CD4-positive, alpha-beta memory T cell (primary cell): ENCODE measurements around the gene SMCHD1. TPM values are rescaled to one million over a fixed set of nuclear protein-coding genes. Genes with fewer than 3 reads are reported as not detected.

Experiments
- CTCF ChIA-PET: fragments of 350-600 bp; sonication (Branson Sonifier 250); formaldehyde crosslinking; loops from one replicate; lab custom pipeline; 2021; ENCODE audit warnings: inconsistent platforms; ENCODE audit not compliant: partially characterized antibody; lab: Charles Lee
- POLR2A ChIA-PET: fragments of 350-600 bp; sonication (Branson Sonifier 250); formaldehyde crosslinking; loops from one replicate; lab custom pipeline; 2021; ENCODE audit not compliant: partially characterized antibody; lab: Charles Lee
- DNase-seq, 5 donors: peaks; one replicate each; pipeline versions ENCODE4 v3.0.0 to v3.0.0-alpha.2; 2020 to 2022; ENCODE audit warnings: mixed read lengths in 1 of 5
- H3K27ac ChIP-seq: one replicate; pipeline ENCODE4 v1.7.0; 2013; ENCODE audit warnings: low read depth, low read length
- H3K27me3 ChIP-seq: 2 replicates; pipeline ENCODE4 v1.7.0; 2013; ENCODE audit warnings: mild to moderate bottlenecking, low read length, moderate library complexity; ENCODE audit not compliant: insufficient read depth
- H3K36me3 ChIP-seq: 2 replicates; pipeline ENCODE4 v1.7.0; 2013; ENCODE audit warnings: mild to moderate bottlenecking, low read length, moderate library complexity; ENCODE audit not compliant: insufficient read depth
- H3K4me1 ChIP-seq: 2 replicates; pipeline ENCODE4 v1.7.0; 2013; ENCODE audit warnings: mild to moderate bottlenecking, low read length, moderate library complexity; ENCODE audit not compliant: insufficient read depth
- H3K4me3 ChIP-seq, 2 donors: one replicate each; pipeline ENCODE4 v1.7.0; 2013; ENCODE audit warnings: low read length in 2 of 2, mild to moderate bottlenecking in 1 of 2
- H3K9me3 ChIP-seq, 2 donors: one replicate each; pipeline ENCODE4 v1.7.0; 2013; ENCODE audit warnings: low read length in 2 of 2, control low read depth in 1 of 2; ENCODE audit not compliant: control insufficient read depth in 1 of 2
- H3K27ac Mint-ChIP-seq, 7 donors: one replicate each; pipeline ENCODE4 v1.8.0; 2020 to 2021; ENCODE audit warnings: mixed read lengths in 7 of 7, mild to moderate bottlenecking in 6 of 7, inconsistent platforms in 3 of 7, moderate library complexity in 3 of 7
- H3K27me3 Mint-ChIP-seq, 2 donors: one replicate each; pipeline ENCODE4 v1.8.0; 2020 to 2021; ENCODE audit warnings: mixed read lengths in 2 of 2
- H3K36me3 Mint-ChIP-seq, 2 donors: one replicate each; pipeline ENCODE4 v1.8.0; 2020 to 2021; ENCODE audit warnings: mixed read lengths in 2 of 2, inconsistent platforms in 1 of 2, mild to moderate bottlenecking in 1 of 2
- H3K4me1 Mint-ChIP-seq, 4 donors: one replicate each; pipeline ENCODE4 v1.8.0; 2020 to 2021; ENCODE audit warnings: mixed read lengths in 4 of 4, mild to moderate bottlenecking in 1 of 4
- H3K4me3 Mint-ChIP-seq, 8 donors: one replicate each; pipeline ENCODE4 v1.8.0; 2020 to 2021; ENCODE audit warnings: mixed read lengths in 8 of 8, mild to moderate bottlenecking in 7 of 8, moderate library complexity in 6 of 8, inconsistent platforms in 3 of 8
- H3K9me3 Mint-ChIP-seq, 8 donors: one replicate each; pipeline ENCODE4 v1.8.0; 2020 to 2021; ENCODE audit warnings: mixed read lengths in 8 of 8, mild to moderate bottlenecking in 5 of 8, inconsistent platforms in 3 of 8, moderate library complexity in 1 of 8
- intact Hi-C: fragments of 100-400 bp; cut with micrococcal nuclease; formaldehyde crosslinking; loops from one replicate; pipeline ENCODE4 v1.15.1; 2023
- polyA plus RNA-seq, 2 donors: library from polyadenylated mRNA; unstranded; fragments of 300-500 nt; fragmentation: Illumina TruSeq; gene quantifications; one replicate each; pipeline ENCODE4 v1.2.3, GENCODE V29; 2021
- total RNA-seq, 2 experiments: library from RNA; stranded (reverse); gene quantifications; one replicate each; pipeline ENCODE4 v1.2.3, GENCODE V29; 2021

Gene SMCHD1
- total and polyA plus RNA-seq, 4 experiments from 2014 or later: 22.1 to 288 (median 164) TPM

GRCh38 chr18:2811416-2811815 is 155.9 kb downstream of the SMCHD1 start:
- no peak overlapping the region for H3K27ac Mint-ChIP-seq
- CTCF ChIA-PET: no interaction called here
- POLR2A ChIA-PET: no interaction called here
- Histone ChIP-seq H3K9me3 (peaks cover 0 to 5% of the 10 kb centered on the region in 2 donors), H3K36me3 (no peaks in the 10 kb centered on the region), H3K4me3 (no peak overlapping the region), H3K4me1 (no peaks in the 10 kb centered on the region), H3K27ac (no peak overlapping the region), H3K27me3 (no peaks in the 10 kb centered on the region)
- H3K4me1 Mint-ChIP-seq: peaks cover 0 to 3% (median 0%) of the 10 kb centered on the region in 4 donors
- peaks cover 6 to 36% of the 10 kb centered on the region in 2 donors for H3K36me3 Mint-ChIP-seq
- peaks cover 10 to 68% (median 47%) of the 10 kb centered on the region in 8 donors for H3K9me3 Mint-ChIP-seq
- no peak for DNase-seq
- no peak overlapping the region for H3K4me3 Mint-ChIP-seq
- intact Hi-C loops: no loop called here
- no peaks in the 10 kb centered on the region for H3K27me3 Mint-ChIP-seq

- H3K27ac ChIP-seq: no peak overlapping the region
- H3K9me3 Mint-ChIP-seq: peaks cover 11 to 62% (median 46%) of the 10 kb centered on the region in 8 donors
- no peaks in the 10 kb centered on the region for H3K27me3 Mint-ChIP-seq
- H3K9me3 ChIP-seq: no peaks in the 10 kb centered on the region
- ChIA-PET POLR2A (no interaction called here), CTCF (no interaction called here)
- intact Hi-C loops: no loop called here
- H3K4me1 ChIP-seq: no peaks in the 10 kb centered on the region
- H3K36me3 Mint-ChIP-seq: peaks cover 5 to 33% of the 10 kb centered on the region in 2 donors
- no peak overlapping the region for H3K4me3 Mint-ChIP-seq
- no peak overlapping the region for H3K4me3 ChIP-seq
- DNase-seq: no peak
- no peaks in the 10 kb centered on the region for H3K27me3 ChIP-seq
- H3K4me1 Mint-ChIP-seq: peaks cover 0 to 2% (median 0%) of the 10 kb centered on the region in 4 donors
- H3K36me3 ChIP-seq: no peaks in the 10 kb centered on the region
- H3K27ac Mint-ChIP-seq: no peak overlapping the region
Measured at GRCh38 chr18:2814928-2815327, 159.4 kb downstream of the SMCHD1 start.

- Histone ChIP-seq H3K4me3 (no peak overlapping the region), H3K4me1 (no peaks in the 10 kb centered on the region), H3K27me3 (no peaks in the 10 kb centered on the region), H3K27ac (no peak overlapping the region), H3K9me3 (no peaks in the 10 kb centered on the region), H3K36me3 (no peaks in the 10 kb centered on the region)
- Mint-ChIP-seq H3K27ac (no peak overlapping the region), H3K27me3 (no peaks in the 10 kb centered on the region), H3K9me3 (peaks cover 4 to 31% (median 19%) of the 10 kb centered on the region in 8 donors), H3K4me1 (peaks cover 0 to 2% (median 0%) of the 10 kb centered on the region in 4 donors), H3K4me3 (no peak overlapping the region), H3K36me3 (peaks cover 0 to 7% of the 10 kb centered on the region in 2 donors)
- intact Hi-C loops: no loop called here
- DNase-seq: no peak
- ChIA-PET CTCF (no interaction called here), POLR2A (no interaction called here)
Measured at GRCh38 chr18:2818281-2818680, 162.8 kb downstream of the SMCHD1 start.

- peaks cover 1 to 12% (median 4%) of the 10 kb centered on the region in 8 donors for H3K9me3 Mint-ChIP-seq
- H3K4me1 ChIP-seq: no peaks in the 10 kb centered on the region
Measured at GRCh38 chr18:2821695-2822094, 166.2 kb downstream of the SMCHD1 start.

GRCh38 chr18:2822213-2822921 is 166.8 kb downstream of the SMCHD1 start:
- H3K9me3 ChIP-seq: no peaks in the 10 kb centered on the region
- no peak overlapping the region for H3K4me3 ChIP-seq
- no peaks in the 10 kb centered on the region for H3K4me1 ChIP-seq
- no peak overlapping the region for H3K4me3 Mint-ChIP-seq
- H3K36me3 ChIP-seq: no peaks in the 10 kb centered on the region
- H3K27ac ChIP-seq: no peak overlapping the region
- no peaks in the 10 kb centered on the region for H3K27me3 Mint-ChIP-seq
- H3K4me1 Mint-ChIP-seq: no peaks in the 10 kb centered on the region
- no peak overlapping the region for H3K27ac Mint-ChIP-seq
- no peaks in the 10 kb centered on the region for H3K27me3 ChIP-seq
- H3K9me3 Mint-ChIP-seq: peaks cover 0 to 12% (median 4%) of the 10 kb centered on the region in 8 donors
- DNase-seq: no peak
- H3K36me3 Mint-ChIP-seq: no peaks in the 10 kb centered on the region
- intact Hi-C loops: no loop called here
- ChIA-PET CTCF (no interaction called here), POLR2A (interaction anchor here (0.6 kb wide), 1 partner anchor 207 kb away, joined by 3 read pairs; no protein-coding TSS in a partner anchor)

More at GRCh38 chr18:2821695-2822094, 166.2 kb downstream of the SMCHD1 start:
- H3K9me3 ChIP-seq: no peaks in the 10 kb centered on the region
- POLR2A ChIA-PET: no interaction called here
- intact Hi-C loops: no loop called here
- Mint-ChIP-seq H3K27ac (no peak overlapping the region), H3K4me1 (no peaks in the 10 kb centered on the region), H3K27me3 (no peaks in the 10 kb centered on the region), H3K4me3 (no peak overlapping the region), H3K36me3 (no peaks in the 10 kb centered on the region)
- no peaks in the 10 kb centered on the region for H3K27me3 ChIP-seq
- CTCF ChIA-PET: no interaction called here
- no peak overlapping the region for H3K27ac ChIP-seq
- H3K4me3 ChIP-seq: no peak overlapping the region
- H3K36me3 ChIP-seq: no peaks in the 10 kb centered on the region
- DNase-seq: no peak

GRCh38 chr18:2823202-2823601 is 167.7 kb downstream of the SMCHD1 start:
- H3K27ac Mint-ChIP-seq: no peak overlapping the region
- Histone ChIP-seq H3K9me3 (no peaks in the 10 kb centered on the region), H3K4me3 (no peak overlapping the region), H3K27me3 (no peaks in the 10 kb centered on the region), H3K36me3 (no peaks in the 10 kb centered on the region), H3K27ac (no peak overlapping the region), H3K4me1 (no peaks in the 10 kb centered on the region)
- H3K27me3 Mint-ChIP-seq: no peaks in the 10 kb centered on the region
- no peaks in the 10 kb centered on the region for H3K4me1 Mint-ChIP-seq
- no peaks in the 10 kb centered on the region for H3K36me3 Mint-ChIP-seq
- H3K9me3 Mint-ChIP-seq: peaks cover 0 to 9% (median 2%) of the 10 kb centered on the region in 8 donors
- intact Hi-C loops: no loop called here
- CTCF ChIA-PET: no interaction called here
- POLR2A ChIA-PET: no interaction called here
- H3K4me3 Mint-ChIP-seq: peak overlapping the region in 1 of 8 donors; percentile 74
- no peak for DNase-seq

GRCh38 chr18:2823966-2824365 is 168.4 kb downstream of the SMCHD1 start:
- ChIA-PET CTCF (no interaction called here), POLR2A (no interaction called here)
- H3K27ac ChIP-seq: no peak overlapping the region
- H3K27ac Mint-ChIP-seq: no peak overlapping the region
- H3K4me1 Mint-ChIP-seq: no peaks in the 10 kb centered on the region
- H3K36me3 ChIP-seq: no peaks in the 10 kb centered on the region
- H3K4me1 ChIP-seq: no peaks in the 10 kb centered on the region
- no peaks in the 10 kb centered on the region for H3K27me3 Mint-ChIP-seq
- H3K4me3 ChIP-seq: no peak overlapping the region
- H3K27me3 ChIP-seq: no peaks in the 10 kb centered on the region
- no peak for DNase-seq
- no peak overlapping the region for H3K4me3 Mint-ChIP-seq
- intact Hi-C loops: no loop called here
- no peaks in the 10 kb centered on the region for H3K9me3 ChIP-seq
- H3K36me3 Mint-ChIP-seq: no peaks in the 10 kb centered on the region
- H3K9me3 Mint-ChIP-seq: peaks cover 0 to 2% (median 0%) of the 10 kb centered on the region in 8 donors
